Measurements from ENCODE around the gene TIMM50.

DNA sequence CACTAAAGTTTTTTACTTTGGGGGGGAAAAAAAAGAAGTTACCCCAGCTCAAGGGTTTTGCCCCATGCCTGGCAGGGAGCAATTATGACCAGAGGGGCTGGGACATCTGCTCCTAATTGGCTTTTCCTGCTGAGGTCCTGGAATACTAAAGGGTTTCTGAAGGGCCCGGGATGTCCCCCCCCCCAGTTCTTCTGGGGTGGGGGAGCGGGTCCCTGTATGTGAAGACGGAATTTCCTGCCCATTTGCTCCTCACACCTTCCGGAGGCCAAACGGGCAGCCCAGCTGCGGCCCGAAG, 17.0 kb downstream of the TIMM50 start:
- TF ChIP-seq TAF1 (IDR thresholded peaks at IDR 0.05; ENCODE audit: borderline replicate concordance, insufficient read depth, low read length) = no peak
- no peak for TF ChIP-seq POLR2AphosphoS5 (IDR thresholded peaks at IDR 0.05; ENCODE audit: low read depth, low read length)
